BLaER1 (cell line): ENCODE data around the gene COL18A1.

ENCODE experiments used
- H3K27ac ChIP-seq: shearing (Covaris generic); formaldehyde crosslinking; 2 replicates; pipeline ENCODE4 v1.8.1; 2022
- H3K27me3 ChIP-seq: shearing (Covaris generic); formaldehyde crosslinking; 2 replicates; pipeline ENCODE4 v1.8.1; 2022
- H3K36me3 ChIP-seq: shearing (Covaris generic); formaldehyde crosslinking; 2 replicates; pipeline ENCODE4 v1.8.1; 2022
- H3K4me1 ChIP-seq: shearing (Covaris generic); formaldehyde crosslinking; 2 replicates; pipeline ENCODE4 v1.8.1; 2022
- H3K4me2 ChIP-seq: shearing (Covaris generic); formaldehyde crosslinking; 2 replicates; pipeline ENCODE4 v1.8.1; 2022
- H3K4me3 ChIP-seq: shearing (Covaris generic); formaldehyde crosslinking; 2 replicates; pipeline ENCODE4 v1.8.1; 2022
- H3K9ac ChIP-seq: shearing (Covaris generic); formaldehyde crosslinking; 2 replicates; pipeline ENCODE4 v1.8.1; 2022
- H3K9me3 ChIP-seq: shearing (Covaris generic); formaldehyde crosslinking; 2 replicates; pipeline ENCODE4 v1.8.1; 2022
- H4K20me1 ChIP-seq: shearing (Covaris generic); formaldehyde crosslinking; 2 replicates; pipeline ENCODE4 v1.8.1; 2022
- Cebpa-rat ChIP-seq: shearing (Covaris generic); IDR thresholded peaks from 2 replicates; pipeline ENCODE4 v1.8.1; 2022

COL18A1 gene

GRCh38 chr21:45478115-45478801, 73.3 kb downstream of the COL18A1 start:
- H3K9ac ChIP-seq, result peak overlapping the region; percentile 67
- peak overlapping the region; percentile 96 for H3K4me2 ChIP-seq
- H3K27ac ChIP-seq, result peak overlapping the region; percentile 90

DNA sequence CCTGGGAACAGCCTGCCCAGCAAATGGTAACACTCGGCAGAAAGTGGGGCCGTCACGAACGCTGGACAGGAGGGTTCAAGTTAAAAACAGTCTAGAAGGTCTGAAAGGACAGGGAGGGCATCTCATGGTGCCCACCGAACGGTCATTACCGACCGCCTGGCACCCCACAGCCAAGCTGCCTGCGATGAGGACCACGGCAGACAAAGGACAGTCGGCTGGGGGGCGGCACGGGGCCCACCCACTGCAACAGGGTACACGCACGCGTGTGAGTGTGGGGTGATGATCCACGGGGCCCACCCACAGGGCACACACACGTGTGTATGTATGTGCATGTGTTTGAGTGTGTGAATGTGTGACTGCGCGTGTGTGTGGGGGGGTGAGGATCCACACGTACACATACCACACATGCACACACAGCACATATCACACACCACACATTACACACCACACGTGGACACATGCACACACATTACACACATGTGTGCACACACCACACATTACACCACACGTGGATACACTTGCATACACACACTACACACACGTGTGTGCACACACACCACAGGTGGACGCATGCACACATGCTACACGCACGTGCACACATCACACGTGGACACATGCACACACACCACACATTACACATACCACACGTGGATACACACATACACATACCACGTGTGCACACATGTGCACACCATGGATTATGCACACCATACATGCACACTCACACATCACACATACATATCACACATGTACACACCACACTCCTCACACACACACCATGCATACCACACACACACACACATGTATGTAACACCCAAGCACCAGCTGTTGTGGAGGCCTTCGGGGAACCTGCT, 74.1 kb downstream of the COL18A1 start:
- Histone ChIP-seq H3K4me3 (peak overlapping the region; percentile 57), H3K4me2 (peak overlapping the region; percentile 96), H3K4me1 (peaks cover 70% of the 10 kb centered on the region), H3K9ac (peak overlapping the region; percentile 77), H3K9me3 (no peaks in the 10 kb centered on the region), H4K20me1 (no peaks in the 10 kb centered on the region), H3K36me3 (no peaks in the 10 kb centered on the region), H3K27me3 (no peaks in the 10 kb centered on the region), H3K27ac (peak overlapping the region; percentile 92)
- no peak for TF ChIP-seq Cebpa-rat

More at GRCh38 chr21:45478115-45478801, 73.3 kb downstream of the COL18A1 start:
- Histone ChIP-seq H3K4me1 (peaks cover 70% of the 10 kb centered on the region), H3K9me3 (no peaks in the 10 kb centered on the region), H4K20me1 (no peaks in the 10 kb centered on the region), H3K4me3 (peak overlapping the region; percentile 36), H3K27me3 (no peaks in the 10 kb centered on the region), H3K36me3 (no peaks in the 10 kb centered on the region)
- TF ChIP-seq Cebpa-rat, result no peak

DNA sequence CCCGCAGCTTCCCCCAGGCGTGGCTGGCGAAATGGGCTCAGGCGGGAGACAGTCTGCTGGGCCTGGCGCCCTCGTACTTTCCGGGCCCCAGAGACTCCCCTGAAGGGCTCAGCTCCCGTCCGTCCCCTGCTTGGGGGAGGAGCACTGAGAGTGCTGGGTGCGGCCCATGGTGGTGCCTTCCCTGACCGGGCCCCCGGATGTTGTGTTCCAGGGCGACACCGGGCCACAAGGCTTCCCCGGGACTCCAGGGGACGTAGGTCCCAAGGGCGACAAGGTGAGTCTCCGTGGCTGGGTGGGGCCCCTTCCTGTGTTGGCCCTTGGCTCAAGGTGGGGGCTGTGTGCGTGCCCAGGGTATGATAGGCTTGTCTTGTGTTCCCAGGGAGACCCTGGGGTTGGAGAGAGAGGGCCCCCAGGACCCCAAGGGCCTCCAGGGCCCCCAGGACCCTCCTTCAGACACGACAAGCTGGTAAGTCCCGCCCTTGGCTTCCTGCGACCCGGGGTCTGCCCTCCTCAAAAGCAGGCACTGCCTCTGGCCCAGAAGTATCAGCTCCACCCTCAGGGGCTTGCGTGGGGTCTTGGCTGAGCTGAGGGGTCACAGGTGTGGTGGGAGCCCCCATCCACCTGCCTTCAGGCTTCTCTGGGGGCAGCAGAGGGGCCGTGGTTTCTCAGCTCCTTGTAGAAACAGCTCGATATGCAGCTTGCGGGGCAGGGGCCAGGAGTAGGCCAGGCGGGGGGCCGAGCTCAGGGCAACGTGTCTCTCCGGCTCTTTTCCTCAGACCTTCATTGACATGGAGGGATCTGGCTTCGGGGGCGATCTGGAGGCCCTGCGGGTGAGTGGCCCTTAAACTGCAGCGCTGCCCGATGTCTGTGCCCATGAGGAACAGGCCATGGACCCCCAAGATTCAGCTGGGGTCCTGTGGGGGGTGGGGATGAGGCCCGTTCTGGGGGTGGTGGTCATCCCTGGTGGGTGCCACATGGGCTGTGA, 75.0 kb downstream of the COL18A1 start:
- TF ChIP-seq Cebpa-rat, result no peak
- Histone ChIP-seq H3K27ac (peak overlapping the region; percentile 92), H3K27me3 (no peaks in the 10 kb centered on the region), H4K20me1 (no peaks in the 10 kb centered on the region), H3K4me1 (peaks cover 70% of the 10 kb centered on the region), H3K4me3 (peak overlapping the region; percentile 57), H3K9me3 (no peaks in the 10 kb centered on the region), H3K36me3 (no peaks in the 10 kb centered on the region), H3K9ac (peak overlapping the region; percentile 77), H3K4me2 (peak overlapping the region; percentile 96)

- Histone ChIP-seq H3K27ac (peak overlapping the region; percentile 92), H3K4me2 (peak overlapping the region; percentile 96), H3K9ac (no peak overlapping the region), H3K27me3 (no peaks in the 10 kb centered on the region), H3K4me1 (peaks cover 77% of the 10 kb centered on the region), H4K20me1 (no peaks in the 10 kb centered on the region), H3K36me3 (no peaks in the 10 kb centered on the region), H3K9me3 (no peaks in the 10 kb centered on the region), H3K4me3 (no peak overlapping the region)
- TF ChIP-seq Cebpa-rat, result no peak
Measured at GRCh38 chr21:45480701-45481500, 75.9 kb downstream of the COL18A1 start.

DNA sequence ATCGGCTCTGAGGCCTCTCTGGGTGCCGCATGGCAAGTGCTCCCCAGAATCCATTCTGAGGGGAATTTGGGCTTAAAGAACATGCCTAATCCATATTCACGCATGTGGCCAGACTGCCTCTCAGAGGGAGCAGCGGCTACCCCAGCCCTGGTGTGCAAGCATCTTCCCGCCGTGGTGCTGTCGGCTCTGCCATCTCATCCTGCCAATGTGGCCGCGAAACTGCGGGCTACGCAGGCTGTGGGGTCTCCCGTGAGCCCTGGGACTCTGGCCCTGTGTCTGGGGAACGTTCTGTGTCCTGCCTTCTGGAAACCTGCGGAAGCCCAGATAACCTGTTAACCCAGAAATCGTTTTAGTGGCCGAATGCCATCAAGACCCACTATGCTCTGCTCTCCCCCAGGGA, 76.6 kb downstream of the COL18A1 start:
- no peaks in the 10 kb centered on the region for H3K36me3 ChIP-seq
- TF ChIP-seq Cebpa-rat, result no peak
- H3K4me1 ChIP-seq, result peaks cover 77% of the 10 kb centered on the region
- no peaks in the 10 kb centered on the region for H4K20me1 ChIP-seq
- peak overlapping the region; percentile 92; the same call in 1 of the 2 replicates for H3K27ac ChIP-seq
- H3K9ac ChIP-seq, result peak overlapping the region; percentile 80
- H3K4me3 ChIP-seq, result no peak overlapping the region
- H3K9me3 ChIP-seq, result no peaks in the 10 kb centered on the region
- peak overlapping the region; percentile 96 for H3K4me2 ChIP-seq
- H3K27me3 ChIP-seq, result no peaks in the 10 kb centered on the region

DNA sequence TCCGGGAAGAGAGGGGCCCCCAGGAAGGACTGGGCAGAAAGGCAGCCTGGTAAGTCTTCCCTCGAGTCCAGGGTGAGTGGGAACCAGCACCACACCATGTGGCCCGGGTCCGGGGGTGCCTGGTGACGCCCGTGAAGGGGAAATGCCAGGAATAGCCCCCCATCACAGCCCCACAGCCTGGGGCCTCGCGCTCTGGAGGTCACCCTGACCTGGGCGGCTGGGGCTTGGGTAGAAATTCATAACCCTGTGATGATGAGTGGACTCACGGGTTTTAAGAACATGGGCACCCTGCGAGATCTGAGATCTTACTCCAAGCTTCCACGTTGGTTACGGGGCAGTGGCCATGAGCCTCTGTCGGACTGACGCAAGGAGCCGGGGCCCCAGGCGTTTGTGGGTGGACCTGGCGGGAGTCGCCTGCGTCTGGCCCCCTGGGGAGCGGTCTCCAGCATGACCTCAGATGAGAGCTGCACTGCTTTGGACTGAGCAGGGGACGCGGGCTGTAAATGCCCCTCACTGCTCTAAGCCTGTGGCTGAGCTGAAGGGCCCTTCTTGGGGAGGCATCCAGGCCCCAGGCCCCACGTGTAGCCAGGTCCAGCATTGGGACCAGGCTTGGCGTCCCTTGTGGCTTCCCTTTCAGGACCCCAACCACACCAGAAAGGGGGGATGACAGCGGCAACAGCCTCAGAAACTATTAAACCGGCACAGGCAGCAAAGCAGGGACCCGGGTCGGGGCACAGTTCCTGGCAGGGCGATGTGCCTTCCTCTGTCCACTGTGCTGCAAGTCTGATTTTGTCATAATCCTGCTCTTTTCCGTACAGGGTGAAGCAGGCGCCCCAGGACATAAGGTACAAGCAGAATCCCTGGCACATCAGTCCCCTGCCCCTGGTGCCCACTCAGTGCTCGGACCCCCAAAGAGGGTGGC, 77.3 kb downstream of the COL18A1 start:
- H3K9ac ChIP-seq, result peak overlapping the region; percentile 80
- no peaks in the 10 kb centered on the region for H4K20me1 ChIP-seq
- peaks cover 73% of the 10 kb centered on the region for H3K4me1 ChIP-seq
- no peaks in the 10 kb centered on the region for H3K9me3 ChIP-seq
- no peak for TF ChIP-seq Cebpa-rat
- H3K27me3 ChIP-seq, result no peaks in the 10 kb centered on the region
- no peaks in the 10 kb centered on the region for H3K36me3 ChIP-seq
- peak overlapping the region; percentile 96 for H3K4me2 ChIP-seq
- H3K27ac ChIP-seq, result peak overlapping the region; percentile 92
- H3K4me3 ChIP-seq, result peak overlapping the region; percentile 59; the same call in 1 of the 2 replicates

GRCh38 chr21:45482899-45483821, 78.2 kb downstream of the COL18A1 start:
- Histone ChIP-seq H3K4me3 (peak overlapping the region; percentile 59), H3K9me3 (no peaks in the 10 kb centered on the region), H3K27ac (peak overlapping the region; percentile 92), H3K9ac (peak overlapping the region; percentile 80), H3K4me2 (peak overlapping the region; percentile 96), H3K27me3 (no peaks in the 10 kb centered on the region), H3K36me3 (no peaks in the 10 kb centered on the region), H3K4me1 (peaks cover 73% of the 10 kb centered on the region), H4K20me1 (no peaks in the 10 kb centered on the region)
- TF ChIP-seq Cebpa-rat, result no peak
